GM12875 (cell line): ENCODE data around the gene GPR137.

ENCODE experiments used
- H3K4me3 ChIP-seq: one replicate; pipeline ENCODE4 v1.5.1; 2011; ENCODE audit warnings: low read depth, low read length, control low read depth
- CTCF ChIP-seq: IDR thresholded peaks from 2 replicates; pipeline ENCODE4 v1.5.1; 2011; ENCODE audit warnings: low read depth, mild to moderate bottlenecking, control low read depth, inconsistent platforms, low read length, moderate library complexity, borderline replicate concordance; ENCODE audit not compliant: insufficient read depth

The GPR137 gene

GRCh38 chr11:64296830-64297698, 11.4 kb downstream of the GPR137 start:
- no peak overlapping the region for H3K4me3 ChIP-seq
- no peak for TF ChIP-seq CTCF

DNA sequence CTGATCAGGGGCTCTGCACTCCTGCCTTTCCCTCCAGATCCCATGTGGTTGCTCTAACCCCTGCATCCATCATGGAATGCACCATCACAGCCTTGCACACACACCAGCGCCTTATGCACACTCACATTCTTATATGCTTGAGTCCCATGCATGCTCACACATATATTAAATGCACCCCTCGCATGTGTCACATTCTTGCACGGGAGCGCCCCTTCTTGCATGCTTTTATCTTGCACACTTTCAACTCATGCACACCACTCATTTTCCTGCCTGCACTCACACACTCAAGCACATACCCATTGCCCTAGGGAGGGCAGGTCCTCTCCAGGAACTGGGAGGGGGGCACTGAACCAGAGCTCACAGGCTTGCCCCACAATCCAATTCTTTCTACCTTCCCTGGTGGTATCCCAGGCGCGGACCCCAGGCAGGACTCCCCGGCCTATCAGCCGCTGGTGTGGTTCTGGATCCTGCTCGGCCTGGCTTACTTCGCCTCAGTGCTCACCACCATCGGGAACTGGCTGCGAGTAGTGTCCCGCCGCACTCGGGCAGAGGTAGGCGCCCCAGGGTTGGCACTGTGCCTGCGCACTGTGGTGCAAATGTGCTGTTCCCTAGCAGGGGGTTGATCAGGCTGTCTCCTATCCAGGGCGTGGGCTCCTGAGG, 12.2 kb downstream of the GPR137 start:
- no peak overlapping the region for H3K4me3 ChIP-seq
- no peak for TF ChIP-seq CTCF

GRCh38 chr11:64298966-64299846, 13.6 kb downstream of the GPR137 start:
- no peak for TF ChIP-seq CTCF
- H3K4me3 ChIP-seq: no peak overlapping the region

DNA sequence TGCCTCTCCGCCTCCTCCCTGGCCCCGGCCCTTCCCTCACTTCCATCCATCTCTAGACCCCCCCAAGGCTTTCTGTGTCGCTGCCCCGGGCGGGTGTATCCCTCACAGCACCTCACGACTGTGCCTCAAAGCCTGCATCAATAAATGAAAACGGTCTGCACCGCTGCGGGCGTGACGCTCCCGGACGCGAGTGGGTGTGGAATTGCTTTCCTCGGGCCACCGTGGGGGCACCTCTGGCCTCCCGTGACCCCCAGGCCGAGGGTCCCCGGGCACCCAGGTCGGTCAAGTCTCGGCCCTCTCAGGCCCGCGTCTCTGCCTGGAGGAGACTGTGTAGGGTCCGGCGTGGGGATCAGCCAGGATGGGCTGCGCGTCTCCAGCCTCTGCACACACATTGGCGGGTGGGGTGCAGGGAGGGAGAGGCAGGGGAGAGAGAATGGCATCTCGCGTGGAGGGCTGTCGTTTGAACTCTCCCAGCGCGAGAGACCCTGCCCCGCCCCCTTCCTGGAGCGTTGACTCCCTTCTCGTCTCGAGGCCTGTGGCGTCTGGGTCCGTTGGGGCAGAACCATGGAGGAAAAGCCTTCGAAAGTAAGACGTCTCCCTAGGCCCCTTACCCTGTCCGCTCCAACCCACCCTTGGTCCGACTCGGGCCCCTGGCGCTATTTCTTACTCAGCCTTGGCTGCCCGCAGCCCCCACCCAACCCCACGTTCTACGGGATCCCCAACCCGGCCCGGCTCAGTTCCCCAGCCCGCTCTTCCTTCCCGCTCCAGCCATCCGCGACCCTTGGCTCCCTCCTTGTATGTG, 14.4 kb downstream of the GPR137 start, which contains the start of gene CATSPERZ:
CATSPERZ (plus strand) TSS at position 512 of the 802 bp plus-strand sequence; CDS start at position 565, 53 bp downstream.
- peak within 1 kb of the TSS; percentile 12 for H3K4me3 ChIP-seq
- no peak for TF ChIP-seq CTCF

GRCh38 chr11:64303109-64304031, 17.7 kb downstream of the GPR137 start:
- H3K4me3 ChIP-seq: no peak overlapping the region
- TF ChIP-seq CTCF: no peak
